Urinary bladder (tissue), 4 donors: ENCODE measurements around the gene REG1A. TPM values are rescaled to one million over a fixed set of nuclear protein-coding genes. Genes with fewer than 3 reads are reported as not detected.

Source experiments
- DNase-seq: peaks from one replicate; pipeline ENCODE4 v3.0.0-alpha.2; 2015; ENCODE audit errors: extremely low spot score
- H3K27ac ChIP-seq: one replicate; pipeline ENCODE4 v1.5.1; 2013; ENCODE audit warnings: low read depth, mild to moderate bottlenecking, moderate library complexity
- H3K36me3 ChIP-seq: one replicate; pipeline ENCODE4 v1.6.1; 2013; ENCODE audit warnings: mild to moderate bottlenecking, moderate library complexity; ENCODE audit not compliant: insufficient read depth
- H3K4me1 ChIP-seq: one replicate; pipeline ENCODE4 v1.6.1; 2013; ENCODE audit warnings: mild to moderate bottlenecking, moderate library complexity; ENCODE audit not compliant: insufficient read depth
- H3K4me3 ChIP-seq: one replicate; pipeline ENCODE4 v1.5.1; 2013; ENCODE audit warnings: low read depth, low read length
- WGBS: extraction: QIAGEN DNeasy Blood & Tissue Kit; methylation state at CpG from one replicate; pipeline ENCODE4 v1.1.7; 2013; 5-methylcytosine and 5-hydroxymethylcytosine counted together
- polyA plus RNA-seq: library from polyadenylated mRNA; stranded (reverse); fragments of 200-250 nt; gene quantifications from one replicate; pipeline ENCODE4 v1.2.3, GENCODE V29; 2013
- total RNA-seq: library from RNA; depleted of rRNA; stranded (reverse); fragments of >200 nt; gene quantifications from one replicate; pipeline ENCODE4 v1.2.3, GENCODE V29; 2014
- donor health status: healthy with polysubstance abuse.
- donor health status: healthy.

The REG1A gene
- not detected for total RNA-seq
- polyA plus RNA-seq: 5.4 TPM

GRCh38 chr2:79120194-79120713 is at the start of gene REG1A:
TSS of gene REG1A (plus strand) at chr2:79120488. CDS start at chr2:79120862, 374 bp downstream.
- Histone ChIP-seq H3K4me1 (no peaks in the 10 kb centered on the region), H3K36me3 (no peaks in the 10 kb centered on the region), H3K27ac (no peak within 1 kb of the TSS), H3K4me3 (no peak within 1 kb of the TSS)
- WGBS: 72% methylated on average over 6 of the region's 6 CpGs
- no peak for DNase-seq

GRCh38 chr2:79071078-79071477 is 49.2 kb upstream of the REG1A start:
- 62% methylated on average over 2 of the region's 2 CpGs for WGBS
- Histone ChIP-seq H3K27ac (no peak overlapping the region), H3K4me1 (no peaks in the 10 kb centered on the region), H3K4me3 (no peak overlapping the region), H3K36me3 (no peaks in the 10 kb centered on the region)
- DNase-seq: no peak

- Histone ChIP-seq H3K36me3 (no peaks in the 10 kb centered on the region), H3K4me3 (no peak overlapping the region), H3K4me1 (no peaks in the 10 kb centered on the region), H3K27ac (no peak overlapping the region)
- no peak for DNase-seq
- 86% methylated on average over 5 of the region's 5 CpGs for WGBS
These were observed 37.3 kb upstream of the REG1A start for GRCh38 chr2:79082987-79083386.

- Histone ChIP-seq H3K4me1 (no peaks in the 10 kb centered on the region), H3K27ac (no peak overlapping the region), H3K4me3 (no peak overlapping the region), H3K36me3 (no peaks in the 10 kb centered on the region)
- DNase-seq: no peak
These were observed 36.6 kb upstream of the REG1A start for GRCh38 chr2:79083597-79084251.

- Histone ChIP-seq H3K36me3 (no peaks in the 10 kb centered on the region), H3K4me3 (no peak overlapping the region), H3K4me1 (no peaks in the 10 kb centered on the region), H3K27ac (no peak overlapping the region)
- no peak for DNase-seq
- 65% methylated on average over 3 of the region's 3 CpGs for WGBS
These were observed 35.7 kb upstream of the REG1A start for GRCh38 chr2:79084495-79085135.

- H3K4me3 ChIP-seq: no peak overlapping the region
- DNase-seq: no peak
- no peaks in the 10 kb centered on the region for H3K36me3 ChIP-seq
- no peaks in the 10 kb centered on the region for H3K4me1 ChIP-seq
- H3K27ac ChIP-seq: no peak overlapping the region
- 80% methylated on average over 3 of the region's 3 CpGs for WGBS
These were observed 34.9 kb upstream of the REG1A start for GRCh38 chr2:79085382-79085781.

GRCh38 chr2:79086255-79086654 is 34.0 kb upstream of the REG1A start:
- no peaks in the 10 kb centered on the region for H3K36me3 ChIP-seq
- no peak overlapping the region for H3K27ac ChIP-seq
- WGBS: 45% methylated on average over 4 of the region's 4 CpGs
- DNase-seq: no peak
- no peak overlapping the region for H3K4me3 ChIP-seq
- H3K4me1 ChIP-seq: no peaks in the 10 kb centered on the region

GRCh38 chr2:79087785-79088364 is 32.4 kb upstream of the REG1A start, which contains the start of gene REG1B:
TSS of gene REG1B (minus strand) at chr2:79087993. CDS start at chr2:79087612, 381 bp downstream.
- no peak within 1 kb of the TSS for H3K4me3 ChIP-seq
- H3K36me3 ChIP-seq: no peaks in the 10 kb centered on the region
- no peak for DNase-seq
- no peaks in the 10 kb centered on the region for H3K4me1 ChIP-seq
- no peak within 1 kb of the TSS for H3K27ac ChIP-seq
- WGBS: 68% methylated on average over 2 of the region's 2 CpGs

GRCh38 chr2:79090693-79091092 is 29.6 kb upstream of the REG1A start:
- 46% methylated on average over 4 of the region's 4 CpGs for WGBS
- Histone ChIP-seq H3K27ac (no peak overlapping the region), H3K4me3 (no peak overlapping the region), H3K4me1 (no peaks in the 10 kb centered on the region), H3K36me3 (no peaks in the 10 kb centered on the region)
- no peak for DNase-seq

GRCh38 chr2:79097843-79098242 is 22.4 kb upstream of the REG1A start:
- WGBS: 89% methylated on average over 6 of the region's 6 CpGs
- H3K4me3 ChIP-seq: no peak overlapping the region

GRCh38 chr2:79099140-79099686 is 21.1 kb upstream of the REG1A start:
- Histone ChIP-seq H3K4me1 (no peaks in the 10 kb centered on the region), H3K4me3 (no peak overlapping the region), H3K27ac (no peak overlapping the region), H3K36me3 (no peaks in the 10 kb centered on the region)
- WGBS: 44% methylated on average over 7 of the region's 7 CpGs
- DNase-seq: no peak

More at GRCh38 chr2:79097843-79098242, 22.4 kb upstream of the REG1A start:
- no peak overlapping the region for H3K27ac ChIP-seq
- DNase-seq: no peak
- no peaks in the 10 kb centered on the region for H3K4me1 ChIP-seq
- H3K36me3 ChIP-seq: no peaks in the 10 kb centered on the region

GRCh38 chr2:79100285-79100684 is 20.0 kb upstream of the REG1A start:
- no peak for DNase-seq
- no peaks in the 10 kb centered on the region for H3K36me3 ChIP-seq
- no peak overlapping the region for H3K27ac ChIP-seq
- H3K4me1 ChIP-seq: no peaks in the 10 kb centered on the region
- 89% methylated on average over 1 of the region's 1 CpG for WGBS
- no peak overlapping the region for H3K4me3 ChIP-seq

GRCh38 chr2:79101024-79101423 is 19.3 kb upstream of the REG1A start:
- no peaks in the 10 kb centered on the region for H3K4me1 ChIP-seq

GRCh38 chr2:79103214-79103613 is 17.1 kb upstream of the REG1A start:
- no peak overlapping the region for H3K4me3 ChIP-seq
- WGBS: 21% methylated on average over 2 of the region's 2 CpGs
- DNase-seq: no peak
- no peak overlapping the region for H3K27ac ChIP-seq
- H3K36me3 ChIP-seq: no peaks in the 10 kb centered on the region
- H3K4me1 ChIP-seq: no peaks in the 10 kb centered on the region

More at GRCh38 chr2:79101024-79101423, 19.3 kb upstream of the REG1A start:
- Histone ChIP-seq H3K4me3 (no peak overlapping the region), H3K27ac (no peak overlapping the region), H3K36me3 (no peaks in the 10 kb centered on the region)
- WGBS: 82% methylated on average over 2 of the region's 2 CpGs
- no peak for DNase-seq
